Activated B cell treated with CpG ODN at 0.5 μM for 24 hours (primary cell): ENCODE data around the gene PGD. TPM values are rescaled to one million over a fixed set of nuclear protein-coding genes. Genes with fewer than 3 reads are reported as not detected.
"Not testable (repeated sequence)": the region's sequence is repeated elsewhere in the genome, so short reads cannot be mapped to it uniquely, and the experiment has no call there.

Experiments used
- ATAC-seq: fragments of 200-7000 bp; cut with Tn5 transposase; one replicate; pipeline ENCODE4 v1.10.0; 2021; ENCODE audit warnings: low read depth, mild to moderate bottlenecking, moderate library complexity
- CTCF ChIA-PET: fragments of 350-600 bp; sonication (Branson Sonifier 250); formaldehyde crosslinking; loops from one replicate; lab custom pipeline; 2021; ENCODE audit warnings: antibody characterized with exemption; lab: Charles Lee
- POLR2A ChIA-PET: fragments of 350-600 bp; sonication (Branson Sonifier 250); formaldehyde crosslinking; loops from one replicate; lab custom pipeline; 2021; ENCODE audit warnings: antibody characterized with exemption; lab: Charles Lee
- DNase-seq: peaks from one replicate; pipeline ENCODE4 v3.0.0; 2022
- H3K27ac Mint-ChIP-seq: one replicate; pipeline ENCODE4 v1.8.0; 2020; ENCODE audit warnings: mixed read lengths
- H3K27me3 Mint-ChIP-seq: one replicate; pipeline ENCODE4 v1.8.0; 2021; ENCODE audit warnings: mixed read lengths
- H3K36me3 Mint-ChIP-seq: one replicate; pipeline ENCODE4 v1.8.0; 2021; ENCODE audit warnings: low read depth, mixed read lengths
- H3K4me1 Mint-ChIP-seq: one replicate; pipeline ENCODE4 v1.8.0; 2021; ENCODE audit warnings: mixed read lengths
- H3K4me3 Mint-ChIP-seq: one replicate; pipeline ENCODE4 v1.8.0; 2020; ENCODE audit warnings: mild to moderate bottlenecking, mixed read lengths
- H3K9me3 Mint-ChIP-seq: one replicate; pipeline ENCODE4 v1.8.0; 2020; ENCODE audit warnings: mixed read lengths
- intact Hi-C: fragments of 100-400 bp; cut with micrococcal nuclease; formaldehyde crosslinking; loops from one replicate; pipeline ENCODE4 v1.15.1; 2024
- total RNA-seq: library from RNA; stranded (reverse); gene quantifications from 2 replicates; pipeline ENCODE4 v1.2.3, GENCODE V29; 2022
- TF ChIP-seq, protein P1 (sequence below): fragments of 200-600 bp; IDR thresholded peaks from one replicate; pipeline ENCODE4 v1.8.0; 2022; ENCODE audit warnings: antibody characterized with exemption, mild to moderate bottlenecking

PGD gene
- total RNA-seq, 1 donor from 2014 or later = 108 TPM

DNA sequence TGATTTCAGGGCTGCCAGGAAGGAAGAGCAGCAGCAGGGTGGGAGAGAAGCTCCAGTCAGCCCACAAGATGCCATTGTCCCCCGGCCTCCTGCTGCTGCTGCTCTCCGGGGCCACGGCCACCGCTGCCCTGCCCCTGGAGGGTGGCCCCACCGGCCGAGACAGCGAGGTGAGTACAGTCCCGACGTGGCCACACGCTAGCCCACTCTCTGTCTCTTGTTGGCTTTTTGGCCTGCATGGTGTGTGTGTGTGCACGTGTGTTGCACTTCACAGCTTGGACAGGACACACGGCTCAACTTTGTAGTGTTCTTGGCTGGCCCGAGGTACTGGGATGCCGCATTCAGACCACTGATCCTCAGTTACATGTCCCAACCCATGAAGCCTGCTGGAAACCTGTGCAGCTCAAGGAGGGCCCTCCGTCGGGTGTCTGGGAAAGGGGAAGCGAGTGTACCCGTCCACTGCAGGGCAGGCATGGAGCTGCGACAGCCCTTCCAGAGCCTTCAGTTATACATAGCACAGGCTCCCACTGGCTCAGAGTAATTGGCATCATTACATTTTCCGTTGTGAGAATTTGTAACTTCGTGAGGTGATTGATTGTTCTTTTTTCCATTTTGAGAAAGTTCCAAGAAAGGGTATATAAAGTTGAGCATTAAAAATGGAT, 51.4 kb downstream of the PGD start:
- TF ChIP-seq, protein P1, sequence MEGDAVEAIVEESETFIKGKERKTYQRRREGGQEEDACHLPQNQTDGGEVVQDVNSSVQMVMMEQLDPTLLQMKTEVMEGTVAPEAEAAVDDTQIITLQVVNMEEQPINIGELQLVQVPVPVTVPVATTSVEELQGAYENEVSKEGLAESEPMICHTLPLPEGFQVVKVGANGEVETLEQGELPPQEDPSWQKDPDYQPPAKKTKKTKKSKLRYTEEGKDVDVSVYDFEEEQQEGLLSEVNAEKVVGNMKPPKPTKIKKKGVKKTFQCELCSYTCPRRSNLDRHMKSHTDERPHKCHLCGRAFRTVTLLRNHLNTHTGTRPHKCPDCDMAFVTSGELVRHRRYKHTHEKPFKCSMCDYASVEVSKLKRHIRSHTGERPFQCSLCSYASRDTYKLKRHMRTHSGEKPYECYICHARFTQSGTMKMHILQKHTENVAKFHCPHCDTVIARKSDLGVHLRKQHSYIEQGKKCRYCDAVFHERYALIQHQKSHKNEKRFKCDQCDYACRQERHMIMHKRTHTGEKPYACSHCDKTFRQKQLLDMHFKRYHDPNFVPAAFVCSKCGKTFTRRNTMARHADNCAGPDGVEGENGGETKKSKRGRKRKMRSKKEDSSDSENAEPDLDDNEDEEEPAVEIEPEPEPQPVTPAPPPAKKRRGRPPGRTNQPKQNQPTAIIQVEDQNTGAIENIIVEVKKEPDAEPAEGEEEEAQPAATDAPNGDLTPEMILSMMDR = no peak
- intact Hi-C loops = no loop called here
- H3K9me3 Mint-ChIP-seq = no peaks in the 10 kb centered on the region
- H3K4me3 Mint-ChIP-seq = no peak overlapping the region
- DNase-seq (no peak), ATAC-seq (no peak)
- H3K27ac Mint-ChIP-seq = no peak overlapping the region
- H3K36me3 Mint-ChIP-seq = no peaks in the 10 kb centered on the region
- no peaks in the 10 kb centered on the region for H3K27me3 Mint-ChIP-seq
- H3K4me1 Mint-ChIP-seq = no peaks in the 10 kb centered on the region
- POLR2A ChIA-PET = no interaction called here
- CTCF ChIA-PET = no interaction called here

DNA sequence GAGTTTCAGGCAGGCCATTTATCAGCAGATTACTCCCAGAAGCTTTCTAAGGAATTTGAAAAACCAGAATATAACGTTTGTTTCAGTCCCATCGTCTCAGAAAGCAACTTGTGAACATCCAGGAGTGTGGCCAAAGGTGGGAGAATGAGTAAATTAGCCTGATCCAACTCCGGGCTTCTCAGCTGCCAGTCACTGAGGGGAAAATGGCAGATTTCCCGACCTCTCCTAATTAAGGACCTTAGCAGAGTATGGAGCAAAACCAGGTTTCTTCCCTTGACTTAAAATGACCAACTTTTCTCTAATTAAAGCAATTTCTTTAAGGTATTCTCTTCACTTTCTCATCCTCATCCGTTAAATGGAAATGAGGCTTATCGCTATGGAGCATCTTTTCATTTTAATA, 52.0 kb downstream of the PGD start:
- ATAC-seq (no peak), DNase-seq (no peak)
- Mint-ChIP-seq H3K36me3 (no peaks in the 10 kb centered on the region), H3K4me1 (no peaks in the 10 kb centered on the region), H3K9me3 (no peaks in the 10 kb centered on the region), H3K27me3 (no peaks in the 10 kb centered on the region), H3K4me3 (no peak overlapping the region), H3K27ac (no peak overlapping the region)
- TF ChIP-seq, protein P1 = no peak
- POLR2A ChIA-PET = no interaction called here
- CTCF ChIA-PET = no interaction called here
- intact Hi-C loops = no loop called here

DNA sequence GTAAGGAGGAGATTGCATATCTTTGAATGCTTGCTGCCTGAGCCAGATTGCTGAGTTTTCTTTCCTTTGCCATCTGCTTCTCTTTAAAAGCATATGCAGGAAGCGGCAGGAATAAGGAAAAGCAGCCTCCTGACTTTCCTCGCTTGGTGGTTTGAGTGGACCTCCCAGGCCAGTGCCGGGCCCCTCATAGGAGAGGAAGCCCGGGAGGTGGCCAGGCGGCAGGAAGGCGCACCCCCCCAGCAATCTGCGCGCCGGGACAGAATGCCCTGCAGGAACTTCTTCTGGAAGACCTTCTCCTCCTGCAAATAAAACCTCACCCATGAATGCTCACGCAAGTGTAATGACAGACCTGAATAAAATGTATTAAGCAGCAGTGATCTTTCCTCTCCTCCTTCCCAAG, 52.4 kb downstream of the PGD start:
- DNase-seq (no peak), ATAC-seq (no peak)
- peaks cover 3% of the 10 kb centered on the region for H3K36me3 Mint-ChIP-seq
- ChIA-PET CTCF (no interaction called here), POLR2A (no interaction called here)
- TF ChIP-seq, protein P1 = no peak
- H3K4me3 Mint-ChIP-seq = no peak overlapping the region
- H3K9me3 Mint-ChIP-seq = no peaks in the 10 kb centered on the region
- no peaks in the 10 kb centered on the region for H3K27me3 Mint-ChIP-seq
- H3K4me1 Mint-ChIP-seq = no peaks in the 10 kb centered on the region
- intact Hi-C loops = no loop called here
- H3K27ac Mint-ChIP-seq = no peak overlapping the region

DNA sequence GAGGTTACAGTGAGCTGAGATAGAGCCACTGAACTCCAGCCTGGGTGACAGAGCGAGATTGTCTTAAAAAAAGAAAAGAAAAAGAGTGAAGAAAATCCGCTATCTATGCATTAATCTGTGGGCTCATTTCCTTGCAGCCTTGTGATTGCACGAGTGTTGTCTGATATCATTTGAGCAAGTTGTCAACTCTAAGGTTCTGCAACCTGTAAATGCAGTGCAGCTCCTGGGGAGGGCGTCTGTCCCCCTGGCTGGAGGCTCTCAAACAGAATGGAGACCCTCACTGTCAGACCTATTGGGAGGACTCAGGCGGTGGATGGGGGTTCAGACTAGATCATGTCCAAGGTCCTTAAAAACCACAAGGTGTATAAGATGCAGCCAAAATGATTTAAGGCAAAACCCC, 57.2 kb downstream of the PGD start:
- H3K4me1 Mint-ChIP-seq = no peaks in the 10 kb centered on the region
- TF ChIP-seq, protein P1 = no peak
- no peak overlapping the region for H3K4me3 Mint-ChIP-seq
- no peaks in the 10 kb centered on the region for H3K27me3 Mint-ChIP-seq
- CTCF ChIA-PET = interaction anchor here (0.7 kb wide), 1 partner anchor 51 kb away, joined by 3 read pairs; no protein-coding TSS in a partner anchor
- no peak overlapping the region for H3K27ac Mint-ChIP-seq
- H3K36me3 Mint-ChIP-seq = peaks cover 21% of the 10 kb centered on the region
- DNase-seq = no peak
- POLR2A ChIA-PET = interaction anchor here (0.6 to 0.7 kb wide), 2 partner anchors 47 to 701 kb away, joined by 4 to 6 read pairs; no protein-coding TSS in a partner anchor
- no peak for ATAC-seq
- H3K9me3 Mint-ChIP-seq = no peaks in the 10 kb centered on the region
- intact Hi-C loops = no loop called here

DNA sequence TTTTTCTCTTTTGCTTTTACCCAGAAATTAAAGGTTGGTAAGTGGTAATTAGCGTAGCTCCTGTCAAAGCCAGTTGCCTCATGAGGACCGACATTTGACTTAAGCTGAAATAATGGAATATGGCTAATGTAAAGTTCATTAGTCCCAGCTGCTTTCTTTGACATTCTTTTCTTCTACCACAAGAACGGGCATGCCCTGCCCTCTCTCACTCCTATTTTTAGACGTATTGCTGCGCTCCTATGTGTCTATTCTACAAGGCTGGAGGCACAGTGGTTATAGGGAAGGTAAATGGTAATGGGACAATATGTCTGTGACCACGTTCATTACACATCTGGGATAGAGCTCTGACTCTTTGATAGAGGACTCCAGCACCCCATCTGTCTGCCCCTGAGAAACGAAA, 57.8 kb downstream of the PGD start:
- CTCF ChIA-PET = interaction anchor here (1.7 kb wide), 1 partner anchor 38 kb away, joined by 5 read pairs; no protein-coding TSS in a partner anchor
- H3K36me3 Mint-ChIP-seq = peaks cover 27% of the 10 kb centered on the region
- POLR2A ChIA-PET = interaction anchor here (0.6 kb wide), 1 partner anchor 47 kb away, joined by 4 read pairs; no protein-coding TSS in a partner anchor
- no peaks in the 10 kb centered on the region for H3K9me3 Mint-ChIP-seq
- ATAC-seq (no peak), DNase-seq (no peak)
- intact Hi-C loops = no loop called here
- no peaks in the 10 kb centered on the region for H3K4me1 Mint-ChIP-seq
- H3K27me3 Mint-ChIP-seq = no peaks in the 10 kb centered on the region
- TF ChIP-seq, protein P1 = no peak
- no peak overlapping the region for H3K27ac Mint-ChIP-seq
- no peak overlapping the region for H3K4me3 Mint-ChIP-seq

DNA sequence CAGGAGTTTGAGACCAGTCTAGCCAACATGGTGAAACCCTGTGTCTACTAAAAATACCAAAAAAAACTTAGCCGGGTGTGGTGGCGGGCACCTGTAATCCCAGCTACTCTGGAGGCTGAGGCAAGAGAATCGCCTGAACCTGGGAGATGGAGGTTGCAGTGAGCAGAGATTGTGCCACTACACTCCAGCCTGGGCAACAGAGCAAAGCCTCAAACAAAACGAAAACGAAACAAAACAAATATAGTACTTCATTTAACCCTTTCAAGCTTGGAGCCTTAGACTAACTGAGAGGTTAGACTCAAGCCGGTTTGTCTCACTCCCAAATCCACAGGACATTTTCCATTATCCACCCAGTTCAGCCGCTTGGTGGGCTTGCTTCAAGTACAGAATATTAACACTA, 58.6 kb downstream of the PGD start:
- CTCF ChIA-PET = interaction anchor here (1.7 kb wide), 1 partner anchor 38 kb away, joined by 5 read pairs; no protein-coding TSS in a partner anchor
- POLR2A ChIA-PET, intact Hi-C loops, ATAC-seq, DNase-seq, H3K27me3 Mint-ChIP-seq, H3K9me3 Mint-ChIP-seq, H3K4me1 Mint-ChIP-seq, H3K4me3 Mint-ChIP-seq, H3K27ac Mint-ChIP-seq: not testable (repeated sequence)
- H3K36me3 Mint-ChIP-seq = peaks cover 35% of the 10 kb centered on the region
